Islet of Langerhans (tissue), 1 donor: ENCODE data around the gene SCAPER.
"Not testable (repeated sequence)": the region's sequence is repeated elsewhere in the genome, so short reads cannot be mapped to it uniquely, and the experiment has no call there.

Experiments
- FAIRE-seq: peaks from one replicate; lab custom pipeline; 2011; peaks lifted over from hg19 to GRCh38; lab: Jason Lieb, UNC

SCAPER gene

GRCh38 chr15:76850367-76850766 lies 54.8 kb downstream of the SCAPER start:
- not testable (repeated sequence) for FAIRE-seq

- FAIRE-seq, result no peak
These were observed 58.4 kb downstream of the SCAPER start for GRCh38 chr15:76846782-76847181.

- FAIRE-seq, result no peak
These were observed 61.0 kb downstream of the SCAPER start for GRCh38 chr15:76844096-76844495.

GRCh38 chr15:76843269-76843668 lies 61.9 kb downstream of the SCAPER start:
- FAIRE-seq, result no peak

- FAIRE-seq, result peak; percentile 64
These were observed 64.2 kb downstream of the SCAPER start for GRCh38 chr15:76840830-76841460.

GRCh38 chr15:76839173-76839572 lies 66.0 kb downstream of the SCAPER start:
- FAIRE-seq, result no peak

GRCh38 chr15:76837474-76837873 lies 67.7 kb downstream of the SCAPER start:
- no peak for FAIRE-seq

GRCh38 chr15:76829939-76830338 lies 75.2 kb downstream of the SCAPER start:
- FAIRE-seq, result no peak

GRCh38 chr15:76823890-76824289 lies 81.2 kb downstream of the SCAPER start:
- FAIRE-seq, result no peak

- no peak for FAIRE-seq
These were observed 81.8 kb downstream of the SCAPER start for GRCh38 chr15:76823303-76823702.

GRCh38 chr15:76818926-76819325 lies 86.2 kb downstream of the SCAPER start:
- not testable (repeated sequence) for FAIRE-seq

- FAIRE-seq, result no peak
These were observed 89.7 kb downstream of the SCAPER start for GRCh38 chr15:76815421-76815820.

- no peak for FAIRE-seq
These were observed 92.8 kb downstream of the SCAPER start for GRCh38 chr15:76812381-76812780.

GRCh38 chr15:76809412-76810103 lies 95.6 kb downstream of the SCAPER start:
- no peak for FAIRE-seq

GRCh38 chr15:76803049-76803571 lies 102.0 kb downstream of the SCAPER start:
- FAIRE-seq, result no peak

- FAIRE-seq, result no peak
These were observed 102.7 kb downstream of the SCAPER start for GRCh38 chr15:76802411-76802810.

GRCh38 chr15:76799760-76800159 lies 105.4 kb downstream of the SCAPER start:
- no peak for FAIRE-seq

- no peak for FAIRE-seq
These were observed 109.9 kb downstream of the SCAPER start for GRCh38 chr15:76795217-76795616.

GRCh38 chr15:76793162-76793561 lies 112.0 kb downstream of the SCAPER start:
- FAIRE-seq, result no peak

- no peak for FAIRE-seq
These were observed 113.6 kb downstream of the SCAPER start for GRCh38 chr15:76791511-76791910.

GRCh38 chr15:76787273-76787672 lies 117.9 kb downstream of the SCAPER start:
- FAIRE-seq, result peak; percentile 55

GRCh38 chr15:76776969-76777368 lies 128.2 kb downstream of the SCAPER start:
- FAIRE-seq, result no peak

GRCh38 chr15:76776480-76776879 lies 128.7 kb downstream of the SCAPER start:
- FAIRE-seq, result no peak

- FAIRE-seq, result no peak
These were observed 131.9 kb downstream of the SCAPER start for GRCh38 chr15:76773234-76773633.
